Activated CD4-positive, alpha-beta T cell treated with anti-CD3 and anti-CD28 coated beads, Interleukin-2, amount 50 U/mL, for 48 hours (primary cell): ENCODE results near the gene LRR1.
"Not testable (repeated sequence)": the region's sequence is repeated elsewhere in the genome, so short reads cannot be mapped to it uniquely, and the experiment has no call there.

Experiments used
- DNase-seq, 2 experiments: peaks; one replicate each; pipeline ENCODE4 v3.0.0-alpha.2; 2020

Gene LRR1

DNA sequence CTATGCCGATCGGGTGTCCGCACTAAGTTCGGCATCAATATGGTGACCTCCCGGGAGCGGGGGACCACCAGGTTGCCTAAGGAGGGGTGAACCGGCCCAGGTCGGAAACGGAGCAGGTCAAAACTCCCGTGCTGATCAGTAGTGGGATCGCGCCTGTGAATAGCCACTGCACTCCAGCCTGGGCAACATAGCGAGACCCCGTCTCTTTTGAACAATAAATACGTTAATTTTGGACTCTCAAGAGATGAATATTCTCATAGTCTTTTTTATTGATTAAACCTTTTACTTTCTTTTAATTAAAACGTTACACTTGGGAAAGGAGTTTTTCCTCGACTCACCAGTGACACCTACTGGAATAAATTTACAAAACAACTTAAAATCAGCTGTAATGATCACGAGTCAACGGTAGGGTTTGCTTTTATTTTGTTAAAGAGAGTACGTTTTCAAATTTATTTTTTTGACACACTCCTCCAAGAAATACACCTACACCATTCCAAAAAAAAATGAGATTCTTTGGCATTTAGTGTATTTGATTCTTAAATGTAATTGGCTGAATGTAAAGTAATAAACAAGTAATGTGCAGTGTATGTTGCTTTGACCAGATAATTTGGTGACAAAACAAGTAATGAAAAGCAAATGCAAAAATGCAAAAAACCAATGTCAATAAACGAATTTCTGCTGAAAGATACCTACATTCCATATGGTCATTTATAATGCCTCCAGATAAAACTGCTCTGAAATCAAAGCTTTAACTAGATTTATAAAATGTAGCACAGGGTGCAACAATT lies 11.9 kb upstream of the LRR1 start:
- DNase-seq = peak; percentile 58 to 65

DNA sequence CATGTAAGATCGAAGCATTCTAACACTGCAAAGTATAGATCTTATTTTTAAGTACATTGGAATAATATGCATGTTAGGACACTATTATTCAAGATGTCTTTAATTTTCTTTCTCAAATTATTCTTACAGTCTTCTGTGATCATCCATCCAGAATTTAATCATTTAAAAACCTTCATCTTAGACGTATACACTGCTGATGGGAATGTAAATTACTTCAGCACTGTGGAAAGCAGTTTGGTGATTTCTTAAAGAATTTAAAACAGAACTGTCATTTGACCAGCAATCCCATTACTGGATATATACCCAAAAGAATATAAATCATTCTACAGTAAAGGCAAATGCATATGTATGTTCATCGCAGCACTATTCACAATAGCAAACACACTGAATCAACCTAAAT lies 9.4 kb upstream of the LRR1 start:
- DNase-seq = no peak

DNA sequence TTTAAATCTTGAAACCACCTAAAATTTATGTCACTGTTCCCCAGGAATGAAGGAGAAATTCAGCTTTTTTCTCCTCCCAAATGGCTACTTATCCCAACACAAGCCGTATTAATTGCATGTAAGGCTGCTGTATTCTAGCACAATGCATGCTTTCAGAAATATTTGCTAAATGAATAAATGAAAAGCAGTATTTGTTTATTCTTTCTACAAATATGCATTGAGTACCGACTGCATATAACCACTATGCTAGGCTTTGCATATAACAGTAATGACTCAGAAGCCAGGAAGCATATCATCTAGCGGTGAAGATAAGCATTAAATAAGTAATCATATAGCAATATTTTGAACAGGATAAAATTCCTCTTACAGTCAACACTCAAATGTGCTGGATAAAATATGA lies 5.7 kb upstream of the LRR1 start:
- no peak for DNase-seq

DNA sequence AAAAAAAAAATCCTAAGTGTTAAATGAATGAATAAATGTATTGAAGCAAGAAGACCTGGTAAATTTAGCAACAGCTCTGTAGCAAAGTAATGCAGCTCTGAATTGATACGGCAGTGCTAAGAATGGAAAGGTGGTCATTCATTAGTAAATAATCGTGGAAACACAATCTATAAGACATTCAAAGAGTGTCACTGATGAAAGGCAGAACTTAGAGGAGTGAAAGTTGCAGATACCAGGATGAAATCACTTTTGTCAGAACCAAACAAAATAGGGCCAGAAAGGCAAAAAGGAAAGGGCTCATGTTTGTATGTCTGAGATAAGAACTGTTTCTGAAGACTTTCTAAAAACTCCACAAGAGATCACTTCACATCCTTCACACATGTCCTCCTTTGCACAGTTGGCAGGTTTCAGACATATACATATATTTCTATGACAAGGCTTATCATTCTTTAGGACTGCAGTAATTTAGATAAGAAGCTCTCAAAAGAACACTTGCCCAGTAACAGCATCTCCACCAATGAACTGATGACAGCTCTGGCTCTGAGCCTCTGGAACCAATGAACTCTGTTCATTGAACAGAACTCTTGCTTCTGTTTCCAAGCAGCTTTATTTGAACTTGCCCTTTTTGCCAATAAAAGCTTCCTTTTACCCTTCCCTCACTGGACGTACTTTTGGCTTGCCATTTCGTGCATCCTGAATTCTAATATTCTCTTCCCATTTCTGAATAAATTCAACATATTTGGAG lies 4.2 kb upstream of the LRR1 start:
- no peak for DNase-seq

DNA sequence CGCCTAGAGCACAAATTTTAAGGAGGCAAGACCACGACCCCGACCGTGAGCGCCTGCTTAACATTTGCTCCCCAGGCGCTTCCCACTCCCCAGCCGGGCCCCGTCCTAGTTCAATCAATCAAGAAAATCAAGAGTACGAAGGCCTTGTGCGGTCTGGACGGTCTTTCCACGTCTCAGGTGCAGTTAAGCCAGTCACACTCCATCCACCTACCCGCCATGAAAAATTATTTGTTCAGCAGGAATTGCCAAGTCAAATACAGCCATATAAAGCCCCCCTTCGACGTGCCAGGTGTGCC lies 603 bp upstream of the LRR1 start:
- DNase-seq = no peak

DNA sequence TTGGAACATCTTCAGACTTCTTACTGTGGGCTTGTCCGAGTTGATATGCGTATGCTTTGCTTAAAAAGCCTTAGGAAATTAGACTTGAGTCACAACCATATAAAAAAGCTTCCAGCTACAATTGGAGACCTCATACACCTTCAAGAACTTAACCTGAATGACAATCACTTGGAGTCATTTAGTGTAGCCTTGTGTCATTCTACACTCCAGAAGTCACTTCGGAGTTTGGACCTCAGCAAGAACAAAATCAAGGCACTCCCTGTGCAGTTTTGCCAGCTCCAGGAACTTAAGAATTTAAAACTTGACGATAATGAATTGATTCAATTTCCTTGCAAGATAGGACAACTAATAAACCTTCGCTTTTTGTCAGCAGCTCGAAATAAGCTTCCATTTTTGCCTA lies 8.8 kb downstream of the LRR1 start:
- DNase-seq = no peak

DNA sequence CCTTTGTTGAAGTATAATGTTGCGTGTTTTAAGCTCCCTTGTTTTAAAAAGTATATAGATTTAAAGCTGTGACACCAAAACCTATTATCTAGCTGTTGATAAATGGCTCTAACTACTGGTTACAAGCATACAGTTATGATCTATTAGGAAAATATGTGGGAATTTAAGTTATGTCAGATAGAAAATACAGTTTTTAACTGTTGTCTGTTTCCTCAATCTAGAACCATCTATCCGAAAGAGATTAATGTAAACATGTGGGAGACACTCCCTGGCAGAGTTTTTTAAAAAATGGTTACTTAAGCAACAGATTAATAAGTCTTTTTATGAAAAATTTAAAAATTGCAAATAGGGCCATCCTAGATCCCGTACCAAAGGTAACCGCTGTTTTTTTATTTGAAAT lies 13.5 kb downstream of the LRR1 start:
- DNase-seq = no peak

DNA sequence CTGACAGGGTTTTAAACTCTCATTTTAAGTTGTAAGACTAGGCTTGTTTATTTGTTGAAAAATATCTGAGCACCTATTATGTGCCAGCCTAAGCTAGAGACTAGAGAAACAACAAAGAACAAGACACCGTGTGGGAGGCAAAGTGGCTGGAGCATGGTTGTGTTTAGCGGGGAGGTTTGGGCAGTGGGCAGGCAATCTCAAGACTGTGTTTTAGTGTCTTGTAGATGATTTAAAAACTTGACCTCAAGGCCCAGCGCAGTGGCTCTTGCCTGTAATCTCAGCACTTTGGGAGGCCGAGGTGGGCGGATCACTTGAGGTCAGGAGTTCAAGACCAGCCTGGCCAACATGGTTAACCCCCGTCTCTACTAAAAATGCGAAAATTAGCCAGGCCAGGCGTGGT lies 13.9 kb downstream of the LRR1 start:
- DNase-seq = no peak

DNA sequence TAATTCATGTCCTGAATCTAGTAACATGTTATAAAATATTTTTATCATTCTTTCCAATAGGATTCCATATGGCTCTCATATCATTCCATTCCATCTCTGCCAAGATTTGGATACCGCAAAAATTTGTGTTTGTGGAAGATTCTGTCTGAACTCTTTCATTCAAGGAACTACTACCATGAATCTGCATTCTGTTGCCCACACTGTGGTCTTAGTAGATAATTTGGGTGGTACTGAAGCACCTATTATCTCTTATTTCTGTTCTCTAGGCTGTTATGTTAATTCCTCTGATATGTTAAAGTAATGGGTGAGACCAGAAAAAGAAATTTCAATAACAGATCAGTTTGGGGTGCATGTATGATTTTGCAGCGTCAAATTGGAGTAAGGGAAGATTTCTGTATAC lies 15.5 kb downstream of the LRR1 start:
- DNase-seq = no peak

DNA sequence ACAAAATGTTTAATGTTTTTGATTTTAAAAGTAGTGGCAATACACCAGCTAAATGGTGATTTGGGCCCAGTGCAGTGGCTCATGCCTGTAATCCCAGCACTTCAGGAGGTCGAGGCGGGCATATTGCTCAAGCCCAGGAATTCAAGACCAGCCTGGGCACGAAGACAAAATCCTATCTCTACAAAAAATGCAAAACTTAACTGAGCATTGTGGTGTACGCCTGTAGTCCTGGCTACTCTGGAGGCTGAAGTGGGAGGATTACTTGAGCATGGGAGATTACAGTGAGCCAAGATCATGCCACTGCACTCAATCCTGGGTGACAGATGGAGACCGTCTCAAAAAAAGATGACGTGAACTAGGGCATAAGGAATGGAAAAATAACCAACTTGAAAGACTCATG lies 17.0 kb downstream of the LRR1 start:
- no peak for DNase-seq

DNA sequence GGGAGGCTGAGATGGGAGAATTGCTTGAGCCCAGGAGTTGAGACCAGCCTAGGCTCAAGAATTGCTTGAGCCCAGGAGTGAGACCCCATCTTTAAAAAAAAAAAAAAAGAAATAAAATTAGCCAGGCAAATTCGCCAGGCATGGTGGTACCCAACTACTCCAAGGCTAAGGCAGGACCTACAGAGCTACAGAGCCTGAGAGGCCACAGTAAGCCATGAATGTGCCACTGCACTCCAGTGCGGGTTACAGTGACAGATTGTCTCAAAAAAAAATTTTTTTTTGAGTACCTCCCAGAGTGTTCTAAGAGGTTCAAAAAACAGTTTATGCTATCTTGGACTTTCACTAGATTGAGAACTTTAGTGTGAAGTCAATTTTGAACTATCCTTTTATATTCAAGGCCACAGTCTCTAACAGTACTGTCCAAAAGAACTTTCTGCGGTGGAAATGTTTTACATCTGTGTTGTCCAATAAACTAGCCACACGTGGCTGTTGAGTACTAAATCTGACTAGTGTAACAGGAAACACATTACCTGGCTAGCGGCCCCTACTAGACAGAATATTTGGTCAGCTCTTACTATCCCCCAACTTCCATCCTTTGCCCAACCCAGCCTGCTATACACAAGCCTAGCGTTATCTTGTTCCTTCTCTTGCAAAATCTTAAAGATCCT lies 19.2 kb downstream of the LRR1 start:
- DNase-seq = no peak

DNA sequence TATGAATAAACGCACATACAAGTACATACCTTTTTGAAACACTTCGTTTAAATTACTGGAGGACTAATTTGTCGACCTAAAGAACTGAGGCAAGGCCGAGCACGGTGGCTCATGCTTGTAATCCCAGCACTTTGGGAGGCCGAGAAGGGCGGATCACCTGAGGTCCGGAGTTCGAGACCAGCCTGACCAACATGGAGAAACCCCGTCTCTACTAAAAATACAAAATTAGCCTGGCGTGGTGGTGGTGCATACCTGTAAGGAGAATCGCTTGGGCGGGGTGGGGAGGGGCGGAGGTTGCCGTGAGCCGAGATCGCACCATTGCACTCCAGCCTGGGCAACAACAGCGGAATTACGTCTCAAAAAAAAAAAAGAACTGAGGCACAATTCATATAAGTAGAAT lies 20.5 kb downstream of the LRR1 start:
- not testable (repeated sequence) for DNase-seq

DNA sequence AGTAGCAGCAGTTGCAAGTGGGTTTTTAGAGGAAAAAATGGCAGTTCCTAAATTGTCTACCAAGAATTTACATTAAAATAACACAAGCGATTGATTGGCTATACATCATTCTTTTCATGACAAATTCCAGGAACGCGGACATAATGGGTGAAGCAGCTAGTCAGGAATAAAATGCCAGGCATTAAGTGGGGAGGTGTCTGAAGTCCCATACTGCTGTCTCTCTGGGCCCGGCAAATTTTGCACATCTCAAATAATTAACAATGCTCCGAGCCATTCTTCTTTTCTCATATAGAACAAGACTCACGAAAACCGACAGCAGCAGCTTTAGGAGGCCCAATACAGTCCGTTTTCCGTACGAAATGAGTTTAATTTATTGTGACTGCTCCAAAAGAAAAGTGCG lies 21.0 kb downstream of the LRR1 start:
- DNase-seq = no peak

DNA sequence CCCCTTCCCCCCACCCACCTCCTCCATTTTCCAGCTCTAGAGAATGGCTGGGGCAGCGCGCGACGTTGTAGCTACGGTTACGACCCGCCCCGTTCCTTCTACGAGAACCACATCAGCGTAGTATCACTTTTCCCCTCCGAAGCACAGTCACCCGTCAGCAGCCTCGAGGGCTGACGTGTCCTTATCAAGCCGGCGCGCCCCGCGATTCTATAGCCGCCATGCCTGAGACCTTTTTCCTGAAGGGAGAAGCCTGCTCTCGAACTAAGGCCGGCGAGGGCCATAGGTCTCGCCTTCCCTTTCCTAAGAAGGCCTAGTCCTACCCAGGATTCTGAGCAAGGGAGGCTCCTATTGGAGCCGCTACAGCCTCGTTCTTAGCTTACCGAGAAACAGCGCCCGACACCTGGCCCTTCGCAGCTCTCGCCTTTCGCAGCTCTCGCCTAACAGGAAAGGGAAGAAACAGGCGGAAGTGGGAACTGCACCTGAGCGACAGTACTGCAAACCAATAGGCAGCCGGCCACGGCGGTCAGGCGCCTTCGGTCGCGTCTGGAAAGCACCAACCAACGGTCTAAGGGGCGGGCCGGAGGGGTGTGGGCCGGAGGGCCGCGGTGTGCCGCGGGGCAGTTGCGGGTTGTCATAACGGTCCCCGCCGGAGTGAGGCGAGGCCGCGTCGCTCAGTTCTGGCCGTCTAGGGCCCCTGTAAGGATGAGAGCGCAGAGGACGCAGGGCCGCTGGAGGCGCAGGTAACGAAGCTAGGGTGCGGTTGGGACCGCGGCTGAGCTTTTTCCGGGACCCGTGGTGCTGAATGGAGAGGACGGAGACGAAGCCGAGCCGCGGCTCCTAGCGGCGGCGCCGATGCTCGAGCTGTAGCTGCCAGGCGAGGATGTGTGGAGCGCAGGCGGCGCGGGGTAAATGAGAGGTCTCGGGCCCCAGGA lies 21.7 kb downstream of the LRR1 start, which contains the start of the genes MGAT2 and RPL36AL:
Gene MGAT2 (plus strand): TSS at position 618 of the 932 bp plus-strand sequence. CDS start 470 bp downstream, outside the sequence.
Gene RPL36AL (minus strand): TSS at position 445 of the 932 bp plus-strand sequence. CDS start 1,522 bp downstream, outside the sequence.
- peak; percentile 94 to 97 for DNase-seq

DNA sequence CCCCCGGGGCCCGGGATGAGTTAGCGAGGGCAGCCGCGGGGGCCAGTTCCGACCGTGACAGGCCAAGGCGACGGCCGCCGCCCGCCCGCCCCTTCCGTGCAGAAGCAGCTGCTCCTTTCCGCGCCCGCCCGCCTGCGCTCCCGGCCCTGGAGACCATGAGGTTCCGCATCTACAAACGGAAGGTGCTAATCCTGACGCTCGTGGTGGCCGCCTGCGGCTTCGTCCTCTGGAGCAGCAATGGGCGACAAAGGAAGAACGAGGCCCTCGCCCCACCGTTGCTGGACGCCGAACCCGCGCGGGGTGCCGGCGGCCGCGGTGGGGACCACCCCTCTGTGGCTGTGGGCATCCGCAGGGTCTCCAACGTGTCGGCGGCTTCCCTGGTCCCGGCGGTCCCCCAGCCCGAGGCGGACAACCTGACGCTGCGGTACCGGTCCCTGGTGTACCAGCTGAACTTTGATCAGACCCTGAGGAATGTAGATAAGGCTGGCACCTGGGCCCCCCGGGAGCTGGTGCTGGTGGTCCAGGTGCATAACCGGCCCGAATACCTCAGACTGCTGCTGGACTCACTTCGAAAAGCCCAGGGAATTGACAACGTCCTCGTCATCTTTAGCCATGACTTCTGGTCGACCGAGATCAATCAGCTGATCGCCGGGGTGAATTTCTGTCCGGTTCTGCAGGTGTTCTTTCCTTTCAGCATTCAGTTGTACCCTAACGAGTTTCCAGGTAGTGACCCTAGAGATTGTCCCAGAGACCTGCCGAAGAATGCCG lies 22.6 kb downstream of the LRR1 start:
- peak; percentile 59 to 73 for DNase-seq

DNA sequence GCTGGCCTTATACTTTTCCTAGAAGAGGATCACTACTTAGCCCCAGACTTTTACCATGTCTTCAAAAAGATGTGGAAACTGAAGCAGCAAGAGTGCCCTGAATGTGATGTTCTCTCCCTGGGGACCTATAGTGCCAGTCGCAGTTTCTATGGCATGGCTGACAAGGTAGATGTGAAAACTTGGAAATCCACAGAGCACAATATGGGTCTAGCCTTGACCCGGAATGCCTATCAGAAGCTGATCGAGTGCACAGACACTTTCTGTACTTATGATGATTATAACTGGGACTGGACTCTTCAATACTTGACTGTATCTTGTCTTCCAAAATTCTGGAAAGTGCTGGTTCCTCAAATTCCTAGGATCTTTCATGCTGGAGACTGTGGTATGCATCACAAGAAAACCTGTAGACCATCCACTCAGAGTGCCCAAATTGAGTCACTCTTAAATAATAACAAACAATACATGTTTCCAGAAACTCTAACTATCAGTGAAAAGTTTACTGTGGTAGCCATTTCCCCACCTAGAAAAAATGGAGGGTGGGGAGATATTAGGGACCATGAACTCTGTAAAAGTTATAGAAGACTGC lies 23.4 kb downstream of the LRR1 start:
- DNase-seq = no peak

DNA sequence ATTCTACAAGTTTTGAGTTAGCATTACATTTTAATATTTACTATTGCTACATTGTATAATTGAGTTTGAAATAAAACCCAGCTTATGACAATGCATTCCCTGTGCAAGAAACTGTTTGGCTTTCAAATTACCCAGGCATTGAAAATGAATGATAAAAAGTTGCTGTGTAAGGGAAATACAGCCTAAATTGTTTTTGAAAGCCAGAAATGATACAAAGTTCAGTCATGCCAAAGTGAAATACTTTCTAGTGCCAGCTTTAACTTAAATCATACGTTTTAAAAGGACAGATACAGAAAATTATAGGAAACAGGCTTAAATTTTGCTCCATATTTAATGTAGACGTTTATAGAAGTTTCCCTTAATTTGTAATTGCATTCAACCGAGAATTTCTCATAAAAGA lies 24.6 kb downstream of the LRR1 start:
- no peak for DNase-seq

DNA sequence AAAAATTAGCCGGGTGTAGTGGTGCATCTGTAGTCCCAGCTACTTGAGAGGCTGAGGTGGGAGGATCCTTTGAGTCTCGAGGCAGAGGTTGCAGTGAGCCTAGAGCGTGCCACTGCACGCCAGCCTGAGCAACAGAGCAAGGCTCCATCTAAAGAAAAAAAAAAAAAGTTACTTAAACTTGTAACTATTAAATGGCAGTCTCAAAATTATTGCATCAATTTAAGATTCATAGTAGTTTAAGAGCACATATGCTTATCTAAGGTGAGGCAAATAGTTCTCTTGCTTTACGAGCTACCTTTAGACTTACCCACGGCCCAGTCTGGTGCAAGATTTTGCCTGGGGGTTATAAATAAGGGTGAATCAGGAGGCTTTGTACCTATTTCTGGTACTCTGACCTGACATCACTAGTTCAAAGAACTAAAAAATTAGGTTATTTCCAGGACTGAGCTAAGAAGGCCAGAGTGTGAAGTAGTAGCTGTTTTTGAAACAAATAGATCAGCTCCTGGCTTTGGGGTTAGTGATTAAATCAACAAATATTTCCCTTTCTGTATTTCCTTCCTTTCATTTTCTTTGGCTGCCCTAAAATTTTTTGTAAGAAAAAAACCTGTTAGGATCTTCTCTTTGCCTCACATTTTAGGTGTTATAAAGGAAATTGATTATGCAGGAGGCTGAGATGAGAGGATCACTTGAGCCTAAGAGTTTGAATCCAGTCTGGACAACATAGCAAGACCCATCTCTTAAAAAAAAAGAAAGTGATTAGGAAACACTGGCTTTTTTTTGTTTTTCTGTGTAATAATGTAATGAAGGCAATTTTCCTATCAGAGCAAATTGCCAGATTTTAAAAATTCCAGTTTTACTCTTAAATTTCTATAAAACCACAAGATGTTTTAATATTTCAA lies 25.4 kb downstream of the LRR1 start:
- DNase-seq = no peak

DNA sequence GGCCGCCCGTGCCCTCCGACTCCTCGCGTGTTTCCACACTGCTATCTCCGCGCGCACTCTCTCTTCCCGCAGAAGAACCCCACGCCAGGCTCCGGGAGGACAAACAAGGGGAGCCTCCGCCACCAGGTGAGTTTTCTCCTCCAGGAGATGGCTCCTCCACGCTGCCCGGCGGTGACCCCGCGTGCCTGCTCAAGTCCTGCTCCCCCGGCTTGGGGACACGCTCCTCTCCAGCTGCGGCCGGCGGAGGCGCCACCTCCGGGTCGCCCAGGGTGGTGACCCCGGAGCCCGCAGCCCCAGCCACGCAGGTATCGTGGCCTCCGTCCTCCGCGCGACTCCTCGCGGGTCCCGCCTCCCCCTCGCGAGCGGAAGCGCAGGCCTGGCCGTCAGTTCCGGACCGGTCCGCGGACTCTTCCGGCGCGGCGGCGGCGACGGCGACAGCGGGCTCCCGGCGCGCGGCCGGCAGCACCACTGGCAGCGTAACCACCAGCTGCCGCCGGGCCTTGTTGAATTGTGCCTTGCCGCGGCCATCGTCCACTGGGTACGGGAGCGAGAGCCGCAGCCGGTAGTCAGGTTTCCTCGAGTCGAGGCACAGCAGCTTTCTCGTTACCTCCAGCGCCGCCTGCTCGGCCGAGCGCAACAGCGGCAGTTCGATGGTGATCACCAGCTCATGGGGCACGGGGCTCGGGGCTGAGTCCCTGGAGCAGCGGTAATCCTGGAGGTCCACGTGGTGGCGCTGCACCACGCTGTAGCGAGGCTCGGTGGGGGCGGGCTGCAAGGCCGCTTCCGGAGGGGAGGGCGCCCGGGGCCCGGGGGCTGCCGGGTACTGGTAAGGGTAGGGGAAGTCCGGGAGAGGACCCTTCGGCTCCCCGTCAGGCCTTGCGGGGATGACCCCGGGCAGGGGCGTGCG lies 35.2 kb downstream of the LRR1 start:
- DNase-seq = peak; percentile 95
